ELF-1 (cell line): Measurements from ENCODE around the gene E2F8.
"Not testable (repeated sequence)": the region's sequence is repeated elsewhere in the genome, so short reads cannot be mapped to it uniquely, and the experiment has no call there.

Experiments used
- DNase-seq: peaks from one replicate; pipeline ENCODE4 v3.0.0-alpha.2; 2016; ENCODE audit warnings: low read depth, low spot score

The E2F8 gene

DNA sequence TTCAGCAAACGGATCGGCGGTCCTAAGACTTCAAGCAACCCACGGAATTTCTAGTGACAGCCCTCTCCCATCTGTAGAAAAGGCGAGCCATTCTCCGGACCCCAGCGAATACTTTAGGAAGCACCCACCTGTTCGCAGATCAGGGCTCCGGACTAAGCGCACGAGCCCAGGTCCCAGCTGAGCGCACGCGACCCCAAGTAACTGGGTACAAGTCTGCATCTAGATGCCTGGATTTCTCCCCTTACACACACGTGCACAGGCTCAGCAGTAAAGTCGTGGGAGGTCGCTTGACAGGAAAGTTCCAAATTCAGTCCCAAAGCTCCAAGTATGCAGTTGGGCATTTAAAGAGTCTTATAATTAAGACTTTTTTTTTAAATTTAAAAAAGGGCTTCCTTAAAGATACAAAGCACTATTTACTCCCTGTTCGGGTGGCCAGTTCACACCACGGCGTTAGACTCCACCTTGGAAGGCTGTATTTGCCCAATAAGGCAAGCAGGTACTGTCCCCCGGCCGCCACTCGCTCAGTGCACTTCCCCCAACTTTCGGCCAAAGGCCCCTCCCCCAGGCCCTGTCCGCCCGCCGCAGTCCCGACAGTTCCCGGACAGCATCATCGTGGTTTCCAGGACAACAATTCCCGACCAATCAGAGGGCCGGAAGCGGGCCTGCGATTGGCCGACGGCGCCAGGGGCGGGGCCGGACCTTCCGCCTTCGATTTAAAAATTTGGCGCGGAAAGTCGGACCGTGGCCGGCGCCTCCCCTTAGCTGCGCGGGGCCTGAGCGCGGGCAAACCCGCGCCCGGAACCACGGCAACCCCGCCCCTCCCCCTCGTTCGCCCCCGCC is at the start of gene E2F8:
E2F8 (minus strand) TSS at position 526 of the 840 bp plus-strand sequence. CDS start 824 bp downstream, outside the sequence.
- peak; percentile 98 for DNase-seq

- no peak for DNase-seq
Observed at GRCh38 chr11:19290356-19290755, 49.6 kb upstream of the E2F8 start.

DNA sequence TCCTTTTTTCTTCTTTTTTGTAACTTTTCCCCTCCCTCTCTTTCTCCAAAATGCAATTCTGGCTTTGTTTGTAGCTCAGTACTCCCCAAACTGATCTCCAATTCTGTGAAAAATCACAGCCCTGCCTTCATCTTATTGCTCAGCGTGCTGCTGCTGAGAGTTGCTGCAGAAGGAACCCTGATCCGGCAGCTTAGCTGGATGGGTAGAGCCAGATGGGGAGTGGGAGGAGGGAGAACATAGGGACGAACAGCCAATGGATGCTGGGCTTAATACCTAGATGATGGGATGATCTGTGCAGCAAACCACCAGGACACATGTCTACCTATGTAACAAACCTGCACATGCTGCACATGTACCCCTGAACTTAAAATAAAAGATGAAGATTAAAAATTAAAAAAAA is 47.5 kb upstream of the E2F8 start:
- DNase-seq, result no peak

GRCh38 chr11:19286411-19286810 is 45.7 kb upstream of the E2F8 start:
- no peak for DNase-seq

DNA sequence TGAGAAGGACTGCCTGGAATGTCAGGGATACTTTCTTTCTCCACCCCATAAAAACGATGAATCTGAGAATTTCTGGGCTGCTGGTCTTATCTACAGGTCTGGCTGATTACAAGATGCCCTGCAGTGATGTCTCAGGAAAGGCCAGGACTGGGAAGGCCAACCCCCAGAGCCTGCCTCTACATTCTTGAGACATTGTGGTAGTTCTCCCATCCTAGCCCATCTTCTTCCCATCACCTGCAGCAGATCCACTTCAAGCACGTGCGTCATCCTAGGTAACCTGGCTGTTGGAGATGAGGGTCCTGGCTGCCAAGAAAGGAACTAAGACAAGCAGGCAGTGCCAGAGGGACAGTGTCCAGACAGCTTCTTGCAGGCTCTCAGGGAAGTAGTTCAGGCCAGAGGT is 44.1 kb upstream of the E2F8 start:
- peak; percentile 37 for DNase-seq

- no peak for DNase-seq
Observed at GRCh38 chr11:19283991-19284390, 43.2 kb upstream of the E2F8 start.

- DNase-seq, result no peak
Observed at GRCh38 chr11:19281555-19281954, 40.8 kb upstream of the E2F8 start.

- peak; percentile 18 for DNase-seq
Observed at GRCh38 chr11:19281041-19281440, 40.3 kb upstream of the E2F8 start.

DNA sequence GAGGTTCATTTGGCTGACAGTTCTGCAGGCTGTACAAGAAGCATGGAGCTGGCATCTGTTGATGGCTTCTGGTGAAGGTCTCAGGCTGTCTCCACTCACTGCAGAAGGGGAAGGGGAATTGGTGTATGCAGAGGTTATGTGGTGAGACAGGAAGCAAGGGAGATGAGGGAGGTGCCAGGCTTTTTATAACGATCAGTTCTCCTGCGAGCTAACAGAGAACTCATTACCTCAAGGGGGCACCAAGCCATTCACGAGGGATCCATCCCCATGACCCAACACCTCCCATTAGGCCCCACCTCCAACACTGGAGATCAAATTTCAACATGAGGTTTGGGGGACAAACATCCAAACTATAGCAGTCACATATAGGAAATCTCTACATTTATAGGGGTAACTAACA is 38.7 kb upstream of the E2F8 start:
- peak; percentile 35 for DNase-seq

DNA sequence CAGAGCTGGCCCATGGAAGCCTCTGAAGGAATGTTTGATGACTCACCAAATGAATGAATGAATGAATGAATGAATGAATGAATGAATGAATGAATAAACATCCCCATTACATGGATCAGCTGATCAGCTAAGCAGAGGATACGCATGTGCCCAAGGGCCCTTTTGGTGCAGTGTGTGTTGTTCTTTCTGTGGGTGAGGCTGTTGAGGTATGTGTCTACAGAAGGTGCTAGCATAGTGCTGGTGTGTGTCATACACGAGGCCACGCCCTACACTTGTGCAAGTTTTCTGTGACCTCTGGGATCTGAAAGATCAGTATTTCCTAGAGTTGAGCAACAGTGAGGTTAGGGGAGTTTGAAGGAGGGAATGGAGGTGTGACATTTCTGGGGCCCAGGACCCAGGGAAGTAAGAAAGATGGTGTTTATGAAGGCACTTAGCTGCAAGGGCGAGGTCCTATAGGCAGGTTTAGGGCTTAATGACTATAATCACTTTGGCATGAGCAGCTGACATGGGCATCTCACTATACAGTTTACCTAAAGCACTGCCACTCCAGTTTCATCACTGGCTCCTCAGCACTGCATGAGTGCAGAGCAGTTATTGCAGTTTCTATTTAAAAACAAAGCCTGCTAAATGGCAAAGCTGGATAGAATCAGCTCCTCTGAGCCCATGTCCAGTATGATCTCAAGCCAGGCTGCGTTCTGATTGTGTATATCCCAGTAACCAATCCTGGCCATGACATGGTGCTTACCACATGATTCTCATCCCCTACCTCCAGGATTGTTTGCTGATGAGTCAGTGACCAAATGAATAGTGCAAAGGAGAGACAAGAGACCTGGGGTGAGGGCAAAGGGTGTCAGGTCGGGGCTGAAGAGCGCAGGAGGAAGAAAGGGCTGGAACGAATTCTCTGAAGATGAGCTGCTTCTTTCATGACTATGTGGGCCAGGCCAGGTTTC is 36.4 kb upstream of the E2F8 start:
- DNase-seq, result no peak

GRCh38 chr11:19275496-19275895 is 34.8 kb upstream of the E2F8 start:
- no peak for DNase-seq

- not testable (repeated sequence) for DNase-seq
Observed at GRCh38 chr11:19273219-19273618, 32.5 kb upstream of the E2F8 start.

DNA sequence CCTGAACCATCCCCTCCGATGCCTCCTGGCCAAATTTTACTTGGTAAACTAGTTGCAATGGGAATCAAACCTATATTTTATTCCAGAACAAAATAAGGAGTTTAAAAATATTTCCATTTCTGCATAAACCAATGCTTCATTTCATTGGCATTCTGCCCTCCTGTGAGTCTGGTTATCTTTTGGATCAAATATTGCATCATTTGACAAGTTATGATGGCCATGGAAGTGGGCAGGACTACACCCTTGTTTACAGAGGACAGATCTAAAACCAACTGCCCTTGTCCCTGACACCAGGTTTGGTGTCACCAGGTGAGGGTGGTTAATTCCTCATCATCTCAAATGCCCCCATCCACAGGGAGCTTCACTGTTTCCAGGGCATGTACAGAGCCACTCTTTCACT is 28.2 kb upstream of the E2F8 start:
- DNase-seq, result no peak

DNA sequence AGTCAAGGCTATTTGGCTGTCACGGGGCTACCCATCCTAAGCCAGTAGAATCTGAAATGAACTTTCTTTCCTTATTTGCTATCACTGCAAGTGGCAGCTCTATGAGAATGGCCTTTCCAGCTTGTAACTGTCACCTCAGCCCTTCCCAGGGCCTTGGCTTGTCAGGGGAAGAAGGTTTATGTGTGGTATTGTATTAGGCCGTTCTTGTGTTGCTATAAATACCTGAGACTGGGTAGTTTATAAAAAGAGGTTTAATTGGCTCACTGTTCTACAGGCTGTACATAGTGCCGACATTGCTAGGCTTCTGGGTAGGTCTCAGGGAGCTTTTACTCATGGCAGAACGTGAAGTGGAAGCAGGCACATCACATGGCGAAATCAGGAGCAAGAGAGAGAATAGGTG is 26.8 kb upstream of the E2F8 start:
- DNase-seq, result no peak

DNA sequence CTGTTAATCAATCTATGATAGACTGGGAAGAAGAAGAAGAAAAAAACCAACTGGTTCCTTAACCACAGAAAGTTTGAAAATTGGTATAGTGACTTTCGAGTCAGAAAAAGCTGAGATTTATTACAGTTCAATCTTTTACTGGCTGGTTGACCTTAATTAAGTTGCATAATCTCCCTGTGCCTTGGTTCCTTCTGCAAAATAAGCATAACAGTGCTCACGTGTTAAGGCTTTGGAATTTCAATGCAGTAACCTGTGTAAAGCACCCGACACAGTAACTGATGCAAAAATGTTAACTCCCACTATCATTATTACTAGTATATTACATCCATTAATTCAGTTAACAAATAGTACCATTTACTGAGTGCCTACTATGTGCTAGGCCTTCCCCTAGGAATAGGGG is 22.6 kb upstream of the E2F8 start:
- DNase-seq, result no peak

- peak; percentile 70 for DNase-seq
Observed at GRCh38 chr11:19259487-19260345, 19.0 kb upstream of the E2F8 start.

DNA sequence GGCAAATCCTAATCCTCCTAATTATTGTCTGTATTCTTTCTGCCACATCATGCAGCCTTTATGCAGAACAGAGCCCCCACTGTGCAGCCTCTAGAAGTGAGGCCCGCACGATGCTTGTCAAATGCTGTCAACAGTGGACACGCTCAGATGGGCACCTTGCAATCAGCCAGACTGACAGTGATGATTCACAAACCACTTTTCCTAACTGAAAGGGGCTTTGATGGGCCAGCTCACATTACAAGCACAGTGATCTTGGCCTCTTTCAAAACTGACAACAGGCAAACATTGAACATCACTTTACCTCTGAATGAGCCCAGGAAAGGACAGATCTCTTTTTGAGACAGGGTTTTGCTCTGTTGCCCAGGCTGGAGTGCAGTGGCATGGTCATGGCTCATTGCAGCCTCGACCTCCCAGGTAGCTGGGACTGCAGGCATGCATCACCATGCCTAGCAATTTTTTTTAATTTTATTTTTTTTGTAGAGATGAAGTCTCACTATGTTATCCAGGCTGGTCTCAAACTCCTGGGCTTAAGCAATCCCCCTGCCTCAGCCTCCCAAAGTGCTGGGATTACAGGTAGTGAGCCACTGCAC is 18.0 kb upstream of the E2F8 start:
- no peak for DNase-seq

GRCh38 chr11:19254441-19254840 is 13.7 kb upstream of the E2F8 start:
- not testable (repeated sequence) for DNase-seq

DNA sequence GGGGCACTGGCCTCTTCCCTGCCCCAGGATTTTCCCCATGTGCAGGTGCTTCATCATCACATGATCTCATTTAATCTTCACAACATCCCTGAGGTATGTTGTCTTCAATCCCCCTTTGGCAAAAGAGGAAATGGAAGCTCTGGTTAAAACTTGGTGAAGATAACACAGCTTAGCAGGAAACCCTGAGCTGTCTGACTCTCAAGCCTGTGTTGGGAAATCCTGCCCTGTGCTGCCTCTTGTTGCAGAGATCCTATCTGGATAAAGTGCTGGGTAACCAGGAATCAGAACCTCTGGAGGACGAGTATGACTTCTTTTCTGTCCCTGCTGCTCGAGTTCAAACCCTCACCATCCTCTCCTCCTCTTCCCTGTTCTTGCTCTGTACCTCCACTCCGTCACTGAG is 13.1 kb upstream of the E2F8 start:
- DNase-seq, result no peak

DNA sequence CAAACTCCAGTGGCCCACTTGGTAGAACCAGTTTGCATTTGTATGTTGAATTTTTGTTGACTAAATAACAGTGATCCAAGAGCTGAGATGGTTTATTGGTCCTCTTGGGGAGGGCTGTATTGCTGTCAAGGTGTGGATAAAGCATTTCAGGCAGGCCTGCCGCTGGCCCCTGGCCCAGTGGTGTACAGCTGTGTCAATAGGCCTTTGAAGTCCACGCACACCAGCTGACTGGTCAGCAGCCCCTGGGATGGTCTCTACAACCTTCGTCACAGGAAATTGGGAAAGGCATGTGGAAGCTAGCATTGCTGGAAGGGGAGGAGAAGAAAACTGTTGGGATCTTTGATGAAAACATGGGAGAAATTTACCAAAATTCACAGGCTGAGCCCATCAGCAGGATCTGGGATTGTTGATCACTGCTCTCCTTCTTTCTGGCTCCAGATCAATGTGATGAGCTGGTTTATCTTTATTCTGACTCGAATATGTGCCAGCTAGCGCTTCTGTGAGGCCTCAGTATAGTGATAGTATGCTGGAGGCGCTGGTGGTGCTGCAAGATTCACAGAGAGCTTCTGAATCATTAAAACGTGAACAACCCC is 12.5 kb upstream of the E2F8 start:
- peak; percentile 10 for DNase-seq
